T-cell (primary cell): Measurements from ENCODE around the gene AHCYL1. TPM values are rescaled to one million over a fixed set of nuclear protein-coding genes. Genes with fewer than 3 reads are reported as not detected.

Source experiments
- ATAC-seq, 4 experiments: fragments of 200-7000 bp in 3 of 4; fragments of 150-1000 bp in 1 of 4; cut with Tn5 transposase; replicated peaks in 1 of 4; 1 replicate in 3 of 4; 2 replicates in 1 of 4; pipeline ENCODE4 v1.10.0; 2021; ENCODE audit warnings: moderate library complexity in 3 of 4, mild to moderate bottlenecking in 2 of 4, moderate number of reproducible peaks in 1 of 4
- CTCF ChIA-PET, 2 donors: fragments of 300-600 bp; sonication (Branson Sonifier 250); formaldehyde crosslinking; loops; one replicate each; lab custom pipeline; 2022; ENCODE audit warnings: antibody characterized with exemption in 2 of 2; lab: Charles Lee
- POLR2A ChIA-PET, 2 donors: fragments of 300-600 bp; sonication (Branson Sonifier 250); formaldehyde crosslinking; loops; one replicate each; lab custom pipeline; 2022; ENCODE audit warnings: antibody characterized with exemption in 2 of 2; lab: Charles Lee
- DNase-seq, 35 experiments: peaks; one replicate each; pipeline versions ENCODE4 v3.0.0 to v3.0.0-alpha.2; 2013 to 2023
- H3K27ac ChIP-seq: one replicate; pipeline ENCODE4 v1.5.1; 2013; ENCODE audit warnings: low read length
- H3K27me3 ChIP-seq, 2 experiments: replicated peaks in 1 of 2; 1 replicate in 1 of 2; 2 replicates in 1 of 2; pipeline versions ENCODE4 v1.6.1 to v1.7.0; 2013; ENCODE audit warnings: low read length in 1 of 2, mixed read lengths in 1 of 2; ENCODE audit not compliant: control insufficient read depth in 2 of 2, insufficient read depth in 2 of 2; ENCODE audit errors: extremely low read depth in 1 of 2
- H3K36me3 ChIP-seq, 2 donors: 1 replicate in 1 of 2; 2 replicates in 1 of 2; pipeline versions ENCODE4 v1.6.1 to v1.7.0; 2013; ENCODE audit warnings: low read length in 1 of 2; ENCODE audit not compliant: control insufficient read depth in 2 of 2, insufficient read depth in 1 of 2; ENCODE audit errors: extremely low read depth in 1 of 2
- H3K4me1 ChIP-seq, 2 experiments: 1 replicate in 1 of 2; 2 replicates in 1 of 2; pipeline versions ENCODE4 v1.6.1 to v1.7.0; 2013; ENCODE audit warnings: low read length in 2 of 2, mixed read lengths in 1 of 2; ENCODE audit not compliant: insufficient read depth in 2 of 2, control insufficient read depth in 1 of 2; ENCODE audit errors: extremely low read depth in 1 of 2
- H3K4me3 ChIP-seq, 2 donors: 1 replicate in 1 of 2; 2 replicates in 1 of 2; pipeline versions ENCODE4 v1.5.1 to v1.7.0; 2013; ENCODE audit warnings: mild to moderate bottlenecking in 2 of 2, low read length in 1 of 2, moderate library complexity in 1 of 2; ENCODE audit not compliant: control insufficient read depth in 1 of 2; ENCODE audit errors: extremely low read depth in 1 of 2
- H3K9me3 ChIP-seq: 2 replicates; pipeline ENCODE4 v1.7.0; 2013
- H3K27ac Mint-ChIP-seq, 2 donors: one replicate each; pipeline ENCODE4 v1.8.0; 2020 to 2021; ENCODE audit warnings: mild to moderate bottlenecking in 2 of 2, mixed read lengths in 2 of 2
- H3K27me3 Mint-ChIP-seq, 2 donors: one replicate each; pipeline ENCODE4 v1.8.0; 2021 to 2022; ENCODE audit warnings: mixed read lengths in 2 of 2
- H3K36me3 Mint-ChIP-seq: one replicate; pipeline ENCODE4 v1.8.0; 2021; ENCODE audit warnings: mixed read lengths
- H3K4me1 Mint-ChIP-seq, 3 donors: one replicate each; pipeline ENCODE4 v1.8.0; 2020 to 2022; ENCODE audit warnings: mixed read lengths in 3 of 3, mild to moderate bottlenecking in 1 of 3
- H3K4me3 Mint-ChIP-seq, 3 donors: one replicate each; pipeline ENCODE4 v1.8.0; 2020 to 2022; ENCODE audit warnings: mild to moderate bottlenecking in 3 of 3, mixed read lengths in 3 of 3, moderate library complexity in 3 of 3
- H3K9me3 Mint-ChIP-seq, 3 donors: one replicate each; pipeline ENCODE4 v1.8.0; 2020 to 2022; ENCODE audit warnings: mixed read lengths in 3 of 3
- WGBS: methylation state at CpG from one replicate; pipeline ENCODE4 v1.1.5; 2013; ENCODE audit warnings: missing lambda C conversion rate; ENCODE audit not compliant: insufficient coverage; 5-methylcytosine and 5-hydroxymethylcytosine counted together
- total RNA-seq, 35 experiments: library from RNA in 6 of 35; stranded (reverse) in 6 of 35; fragments of 120-200 nt in 1 of 35; gene quantifications; one replicate each; pipeline versions ENCODE4 v1.2.1 to v1.2.4 and lab custom pipeline; 2013 to 2026

Gene AHCYL1
- total RNA-seq, 5 donors from 2014 or later (not counting 1 experiment from before 2014, with no cell fraction given): 23.0 to 41.6 (median 38.9) TPM

GRCh38 chr1:109969907-109970306 is 14.7 kb upstream of the AHCYL1 start:
- no peak overlapping the region for H3K4me3 Mint-ChIP-seq
- H3K27me3 Mint-ChIP-seq: no peaks in the 10 kb centered on the region

GRCh38 chr1:109971559-109971958 is 13.0 kb upstream of the AHCYL1 start:
- Histone ChIP-seq H3K4me1 (no peaks in the 10 kb centered on the region), H3K27me3 (peaks cover 0 to 5% of the 10 kb centered on the region in 2 experiments), H3K27ac (no peak overlapping the region), H3K36me3 (no peaks in the 10 kb centered on the region), H3K9me3 (no peaks in the 10 kb centered on the region), H3K4me3 (no peak overlapping the region)
- H3K27me3 Mint-ChIP-seq: peaks cover 0 to 4% of the 10 kb centered on the region in 2 donors
- DNase-seq: no peak
- ChIA-PET CTCF (no interaction called here), POLR2A (interaction anchor here in 1 of 2 donors (0.6 kb wide), 1 partner anchor 68 kb away, joined by 4 read pairs; no protein-coding TSS in a partner anchor)
- H3K9me3 Mint-ChIP-seq: no peaks in the 10 kb centered on the region
- no peaks in the 10 kb centered on the region for H3K4me1 Mint-ChIP-seq
- WGBS: no CpG with 5 or more reads among the region's 1 CpG
- no peak overlapping the region for H3K4me3 Mint-ChIP-seq
- H3K36me3 Mint-ChIP-seq: no peaks in the 10 kb centered on the region
- ATAC-seq: no peak
- no peak overlapping the region for H3K27ac Mint-ChIP-seq

More at GRCh38 chr1:109969907-109970306, 14.7 kb upstream of the AHCYL1 start:
- H3K27ac Mint-ChIP-seq: no peak overlapping the region
- no peaks in the 10 kb centered on the region for H3K36me3 Mint-ChIP-seq
- no peaks in the 10 kb centered on the region for H3K4me1 Mint-ChIP-seq
- no peaks in the 10 kb centered on the region for H3K9me3 ChIP-seq
- ChIA-PET POLR2A (interaction anchor here in 1 of 2 donors (1.0 kb wide), 1 partner anchor 10 kb away, joined by 4 read pairs; no protein-coding TSS in a partner anchor), CTCF (interaction anchor here in 1 of 2 donors (0.6 kb wide), 1 partner anchor 22 kb away, joined by 3 read pairs; no protein-coding TSS in a partner anchor)
- no peaks in the 10 kb centered on the region for H3K4me1 ChIP-seq
- peaks cover 0 to 6% (median 6%) of the 10 kb centered on the region in 3 donors for H3K9me3 Mint-ChIP-seq
- DNase-seq (no peak), ATAC-seq (no peak)
- H3K36me3 ChIP-seq: no peaks in the 10 kb centered on the region
- 87% methylated on average over 1 of the region's 3 CpGs for WGBS
- H3K27me3 ChIP-seq: no peaks in the 10 kb centered on the region
- H3K27ac ChIP-seq: no peak overlapping the region
- H3K4me3 ChIP-seq: no peak overlapping the region

GRCh38 chr1:109974191-109974590 is 10.4 kb upstream of the AHCYL1 start:
- H3K36me3 Mint-ChIP-seq: no peaks in the 10 kb centered on the region
- H3K27ac ChIP-seq: no peak overlapping the region
- no peaks in the 10 kb centered on the region for H3K4me1 ChIP-seq
- no peaks in the 10 kb centered on the region for H3K36me3 ChIP-seq
- H3K4me1 Mint-ChIP-seq: no peaks in the 10 kb centered on the region
- peaks cover 7 to 16% of the 10 kb centered on the region in 2 donors for H3K27me3 Mint-ChIP-seq
- no peak for DNase-seq
- H3K4me3 Mint-ChIP-seq: no peak overlapping the region
- ATAC-seq: no peak
- 86% methylated on average over 1 of the region's 3 CpGs for WGBS
- H3K9me3 Mint-ChIP-seq: no peaks in the 10 kb centered on the region
- no peak overlapping the region for H3K4me3 ChIP-seq
- POLR2A ChIA-PET: interaction anchor here in 1 of 2 donors (0.7 kb wide), 1 partner anchor 1293 kb away, joined by 3 read pairs; no protein-coding TSS in a partner anchor
- H3K27me3 ChIP-seq: peaks cover 0 to 29% of the 10 kb centered on the region in 2 experiments
- H3K9me3 ChIP-seq: no peaks in the 10 kb centered on the region
- H3K27ac Mint-ChIP-seq: no peak overlapping the region
- CTCF ChIA-PET: interaction anchor here in 1 of 2 donors (0.7 kb wide), 1 partner anchor 10 kb away, joined by 3 read pairs; no protein-coding TSS in a partner anchor

- H3K36me3 ChIP-seq: no peaks in the 10 kb centered on the region
- H3K4me1 ChIP-seq: no peaks in the 10 kb centered on the region
- no peak overlapping the region for H3K4me3 ChIP-seq
- H3K9me3 ChIP-seq: no peaks in the 10 kb centered on the region
- ChIA-PET POLR2A (no interaction called here), CTCF (interaction anchor here in 1 of 2 donors (1.7 kb wide), 1 partner anchor 199 kb away, joined by 5 read pairs; no protein-coding TSS in a partner anchor)
- no peak overlapping the region for H3K4me3 Mint-ChIP-seq
- no peak for ATAC-seq
- no peak for DNase-seq
- no peaks in the 10 kb centered on the region for H3K9me3 Mint-ChIP-seq
- no CpG with 5 or more reads among the region's 3 CpGs for WGBS
- H3K36me3 Mint-ChIP-seq: no peaks in the 10 kb centered on the region
- H3K27ac Mint-ChIP-seq: no peak overlapping the region
- no peaks in the 10 kb centered on the region for H3K4me1 Mint-ChIP-seq
- H3K27ac ChIP-seq: no peak overlapping the region
- H3K27me3 Mint-ChIP-seq: peaks cover 7 to 16% of the 10 kb centered on the region in 2 donors
- H3K27me3 ChIP-seq: peaks cover 0 to 29% of the 10 kb centered on the region in 2 experiments
These were observed 8.8 kb upstream of the AHCYL1 start for GRCh38 chr1:109975718-109976117.

- no peak overlapping the region for H3K27ac ChIP-seq
- no peaks in the 10 kb centered on the region for H3K4me1 ChIP-seq
- CTCF ChIA-PET: interaction anchor here in 1 of 2 donors (0.8 to 1.7 kb wide), 2 partner anchors 8 to 200 kb away, joined by 3 to 5 read pairs; partner anchors contain the start of gene AHCYL1
- Mint-ChIP-seq H3K27ac (no peak overlapping the region), H3K4me1 (no peaks in the 10 kb centered on the region), H3K36me3 (no peaks in the 10 kb centered on the region), H3K4me3 (no peak overlapping the region), H3K9me3 (no peaks in the 10 kb centered on the region), H3K27me3 (peaks cover 7 to 16% of the 10 kb centered on the region in 2 donors)
- H3K27me3 ChIP-seq: peaks cover 0 to 29% of the 10 kb centered on the region in 2 experiments
- DNase-seq (no peak), ATAC-seq (no peak)
- H3K36me3 ChIP-seq: no peaks in the 10 kb centered on the region
- POLR2A ChIA-PET: no interaction called here
- H3K9me3 ChIP-seq: no peaks in the 10 kb centered on the region
- whole genome bisulfite sequencing: 85% methylated on average over 4 of the region's 4 CpGs
- no peak overlapping the region for H3K4me3 ChIP-seq
These were observed 7.8 kb upstream of the AHCYL1 start for GRCh38 chr1:109976762-109977161.

GRCh38 chr1:109977225-109977624 is 7.3 kb upstream of the AHCYL1 start:
- H3K4me3 Mint-ChIP-seq: no peak overlapping the region
- H3K27ac Mint-ChIP-seq: no peak overlapping the region

More at GRCh38 chr1:109977225-109977624, 7.3 kb upstream of the AHCYL1 start:
- no peaks in the 10 kb centered on the region for H3K4me1 Mint-ChIP-seq
- 100% methylated on average over 3 of the region's 8 CpGs for WGBS
- ATAC-seq (no peak), DNase-seq (no peak)
- Histone ChIP-seq H3K4me3 (no peak overlapping the region), H3K27ac (no peak overlapping the region), H3K36me3 (no peaks in the 10 kb centered on the region), H3K4me1 (no peaks in the 10 kb centered on the region), H3K9me3 (no peaks in the 10 kb centered on the region), H3K27me3 (peaks cover 0 to 29% of the 10 kb centered on the region in 2 experiments)
- no peaks in the 10 kb centered on the region for H3K36me3 Mint-ChIP-seq
- no peaks in the 10 kb centered on the region for H3K9me3 Mint-ChIP-seq
- CTCF ChIA-PET: interaction anchor here (1.7 to 10.6 kb wide), 2 partner anchors 201 to 202 kb away, joined by 5 to 163 read pairs; no protein-coding TSS in a partner anchor
- H3K27me3 Mint-ChIP-seq: peaks cover 7 to 16% of the 10 kb centered on the region in 2 donors
- POLR2A ChIA-PET: no interaction called here
